ENCODE data around the gene PCSK6. TPM values are rescaled to one million over a fixed set of nuclear protein-coding genes. Genes with fewer than 3 reads are reported as not detected.

PCSK6 gene
- total and polyA plus RNA-seq, 2 of the 8 experiments (the other 6 are each of a cell fraction or from before 2014, with no cell fraction given): 1.9 to 4.0 TPM

DNA sequence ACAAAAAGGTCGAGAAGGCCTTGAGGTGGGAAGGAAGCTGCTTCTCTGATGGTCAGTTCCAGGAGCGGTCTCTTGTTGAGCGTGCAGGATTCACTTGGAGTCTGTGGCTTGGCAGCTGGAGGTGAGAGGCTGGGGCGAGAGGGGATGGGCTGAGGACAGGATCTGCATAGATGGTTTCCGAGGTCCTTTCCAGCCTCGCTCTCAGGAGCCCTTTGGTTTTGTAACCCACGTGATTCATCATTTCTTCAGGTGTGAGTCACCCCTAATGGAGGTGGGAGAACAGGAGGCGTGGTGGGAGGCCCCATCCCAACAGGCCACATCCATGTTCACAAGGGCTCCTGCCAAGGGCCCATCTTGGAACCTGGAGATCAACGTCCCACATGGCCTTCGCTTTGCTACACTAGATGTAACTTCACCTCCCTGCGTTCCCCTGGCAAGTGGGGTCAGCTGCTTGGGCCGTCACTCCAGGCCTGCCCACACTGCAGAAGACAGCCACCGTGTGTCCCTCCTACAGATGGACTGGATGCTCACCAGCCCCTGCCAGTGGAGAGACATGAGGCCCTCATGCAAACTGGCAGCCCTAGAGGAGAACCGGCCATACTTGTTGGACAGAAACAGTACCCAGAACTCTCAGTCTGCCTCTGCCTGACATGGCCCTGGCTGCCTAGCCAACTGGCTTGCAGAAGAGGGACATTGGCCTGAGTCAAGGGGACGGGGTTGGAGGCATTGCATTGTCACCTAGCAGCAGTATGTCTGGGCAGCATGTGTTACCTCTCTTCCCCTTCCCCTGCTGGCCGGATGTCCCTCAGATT lies 1.6 kb upstream of the PCSK6 start:
- Histone ChIP-seq H3K9me3 (ENCODE audit: insufficient read depth in 2 of 2, low read depth in 1 of 2, low read length in 1 of 2) (peaks cover 0 to 6% of the 10 kb centered on the region in 2 experiments; a peak in 2 of 4 replicates), H4K8ac (ENCODE audit: extremely low read depth, insufficient read depth, low read length) (no peak overlapping the region), H2AFZ (ENCODE audit: low read length) (no peak overlapping the region), H3K79me1 (ENCODE audit: low read depth, low read length) (no peaks in the 10 kb centered on the region), H4K5ac (ENCODE audit: insufficient read length, low read depth, low read length) (no peak overlapping the region), H3K27me3 (replicated peaks in 1 of 4; ENCODE audit: control insufficient read depth in 3 of 4, extremely low read depth in 1 of 4, insufficient read depth in 3 of 4, low read length in 3 of 4) (peaks cover 11 to 48% (median 35%) of the 10 kb centered on the region in 4 experiments), H2BK15ac (ENCODE audit: low read length) (no peak overlapping the region), H3K23me2 (ENCODE audit: low read depth, low read length) (peaks cover 6% of the 10 kb centered on the region; the same call in 1 of the 2 replicates), H2BK5ac (ENCODE audit: low read depth, low read length) (no peak overlapping the region; the same call in 1 of the 2 replicates), H3K18ac (ENCODE audit: extremely low read depth, low read length) (no peak overlapping the region), H3K23ac (ENCODE audit: insufficient read length) (no peak overlapping the region), H3K14ac (ENCODE audit: insufficient read length) (no peak overlapping the region), H2BK120ac (replicated peaks; ENCODE audit: low read depth, low read length) (no peak overlapping the region), H3K36me3 (ENCODE audit: control insufficient read depth in 2 of 4, insufficient read depth in 4 of 4, low read length in 3 of 4) (peaks cover 0 to 6% (median 0%) of the 10 kb centered on the region in 4 experiments; a peak in 1 of 8 replicates), H2BK20ac (ENCODE audit: low read length) (no peak overlapping the region), H3K79me2 (ENCODE audit: control insufficient read depth in 1 of 2, insufficient read depth in 2 of 2, low read length in 2 of 2) (no peaks in the 10 kb centered on the region), H3K4me1 (replicated peaks in 1 of 4; ENCODE audit: control insufficient read depth in 3 of 4, insufficient read depth in 4 of 4, low read length in 3 of 4) (peaks cover 0 to 15% (median 8%) of the 10 kb centered on the region in 4 experiments; a peak in 5 of 7 replicates), H3K9ac (replicated peaks in 1 of 4; ENCODE audit: extremely low read depth in 1 of 4, low read depth in 3 of 4, low read length in 3 of 4) (no peak overlapping the region), H3K56ac (replicated peaks; ENCODE audit: insufficient read length, low read depth, low read length) (no peak overlapping the region), H4K91ac (replicated peaks; ENCODE audit: insufficient read length, low read length) (no peak overlapping the region), H3K4me3 (ENCODE audit: extremely low read depth in 1 of 4, insufficient read depth in 2 of 4, low read depth in 3 of 4, low read length in 4 of 4) (no peak overlapping the region), H2BK12ac (ENCODE audit: low read depth, low read length) (no peak overlapping the region), H4K20me1 (replicated peaks in 1 of 2; ENCODE audit: control insufficient read depth in 1 of 2, insufficient read depth in 2 of 2, low read length in 2 of 2) (peaks cover 0 to 3% of the 10 kb centered on the region in 2 experiments), H3K27ac (ENCODE audit: low read depth, low read length) (no peak overlapping the region), H3K4ac (replicated peaks; ENCODE audit: insufficient read length, low read depth, low read length) (no peak overlapping the region), H2AK5ac (ENCODE audit: low read depth, low read length) (no peak overlapping the region), H3K4me2 (ENCODE audit: insufficient read depth in 1 of 2, low read depth in 2 of 2, low read length in 2 of 2) (no peak overlapping the region)
- ChIA-PET CTCF (ENCODE audit: partially characterized antibody) (interaction anchor here (0.6 to 3.3 kb wide), 4 partner anchors 8 to 221 kb away, joined by 3 to 19 read pairs (median 5); no protein-coding TSS in a partner anchor), POLR2A (ENCODE audit: partially characterized antibody) (no interaction called here)
- peak in 1 of 2 experiments; percentile 42 for DNase-seq (ENCODE audit: low read depth in 1 of 2, low spot score in 2 of 2)
- no peak for FAIRE-seq
- 90% methylated on average over 16 of the region's 16 CpGs; no CpG with 5 or more reads in 1 of the 2 experiments for WGBS, 2 experiments (ENCODE audit: extremely low coverage in 1 of 2, insufficient coverage in 1 of 2, insufficient read length in 1 of 2, insufficient replicate concordance in 2 of 2, low coverage in 1 of 2, low lambda C conversion rate in 2 of 2, missing lambda C conversion rate in 1 of 2)
- TF ChIP-seq HDAC2 (IDR thresholded peaks at IDR 0.05; ENCODE audit: borderline replicate concordance in 1 of 2, low read depth in 2 of 2, low read length in 2 of 2): no peak
- no peak for TF ChIP-seq BRCA1 (IDR thresholded peaks at IDR 0.05; ENCODE audit: low read depth, low read length)
- TF ChIP-seq JUND (IDR thresholded peaks at IDR 0.05; ENCODE audit: low read length): no peak
- no peak for TF ChIP-seq CHD2 (IDR thresholded peaks at IDR 0.05; ENCODE audit: low read length)
- TF ChIP-seq RAD21 (IDR thresholded peaks at IDR 0.05 in 1 of 2, conservative IDR thresholded peaks at IDR 0.05 in 1 of 2; ENCODE audit: low read depth in 2 of 2, low read length in 2 of 2): no peak
- TF ChIP-seq, protein P1, sequence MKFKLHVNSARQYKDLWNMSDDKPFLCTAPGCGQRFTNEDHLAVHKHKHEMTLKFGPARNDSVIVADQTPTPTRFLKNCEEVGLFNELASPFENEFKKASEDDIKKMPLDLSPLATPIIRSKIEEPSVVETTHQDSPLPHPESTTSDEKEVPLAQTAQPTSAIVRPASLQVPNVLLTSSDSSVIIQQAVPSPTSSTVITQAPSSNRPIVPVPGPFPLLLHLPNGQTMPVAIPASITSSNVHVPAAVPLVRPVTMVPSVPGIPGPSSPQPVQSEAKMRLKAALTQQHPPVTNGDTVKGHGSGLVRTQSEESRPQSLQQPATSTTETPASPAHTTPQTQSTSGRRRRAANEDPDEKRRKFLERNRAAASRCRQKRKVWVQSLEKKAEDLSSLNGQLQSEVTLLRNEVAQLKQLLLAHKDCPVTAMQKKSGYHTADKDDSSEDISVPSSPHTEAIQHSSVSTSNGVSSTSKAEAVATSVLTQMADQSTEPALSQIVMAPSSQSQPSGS (IDR thresholded peaks at IDR 0.05; ENCODE audit: low read length): no peak

Data from H1 (cell line).